Mesendoderm (in vitro differentiated cells): ENCODE results near the gene CKAP5.

Experiments
- DNase-seq: peaks from one replicate; pipeline ENCODE4 v3.0.0; 2013
- H2AK5ac ChIP-seq: 2 replicates; pipeline ENCODE4 v1.6.1; 2013; ENCODE audit warnings: low read length, inconsistent platforms
- H2BK120ac ChIP-seq: 2 replicates; pipeline ENCODE4 v1.6.1; 2013; ENCODE audit warnings: low read depth, mild to moderate bottlenecking, low read length, moderate library complexity, mixed read lengths
- H2BK15ac ChIP-seq: replicated peaks from 2 replicates; pipeline ENCODE4 v1.6.1; 2013; ENCODE audit warnings: low read depth, mild to moderate bottlenecking, moderate library complexity
- H2BK5ac ChIP-seq: 2 replicates; pipeline ENCODE4 v1.6.1; 2013; ENCODE audit warnings: low read length, inconsistent platforms
- H3K18ac ChIP-seq: 2 replicates; pipeline ENCODE4 v1.6.1; 2013; ENCODE audit warnings: mild to moderate bottlenecking, low read length, mixed read lengths
- H3K23ac ChIP-seq: one replicate; pipeline ENCODE4 v1.6.1; 2013; ENCODE audit warnings: low read length
- H3K27ac ChIP-seq: 2 replicates; pipeline ENCODE4 v1.5.1; 2013; ENCODE audit warnings: low read depth, mild to moderate bottlenecking, inconsistent platforms, low read length, moderate library complexity
- H3K27me3 ChIP-seq: 2 replicates; pipeline ENCODE4 v1.6.1; 2013; ENCODE audit warnings: low read length, control low read depth, mild to moderate bottlenecking, inconsistent platforms; ENCODE audit not compliant: insufficient read depth, poor library complexity
- H3K36me3 ChIP-seq: 2 replicates; pipeline ENCODE4 v1.6.1; 2013; ENCODE audit warnings: low read length, inconsistent platforms; ENCODE audit not compliant: control insufficient read depth, insufficient read depth
- H3K4ac ChIP-seq: one replicate; pipeline ENCODE4 v1.6.1; 2013; ENCODE audit warnings: low read depth, mild to moderate bottlenecking, low read length, moderate library complexity
- H3K4me1 ChIP-seq: 2 replicates; pipeline ENCODE4 v1.6.1; 2013; ENCODE audit warnings: low read depth, low read length, inconsistent platforms; ENCODE audit not compliant: control insufficient read depth
- H3K4me2 ChIP-seq: 2 replicates; pipeline ENCODE4 v1.6.1; 2013; ENCODE audit warnings: low read length
- H3K4me3 ChIP-seq: 2 replicates; pipeline ENCODE4 v1.5.1; 2013; ENCODE audit warnings: mild to moderate bottlenecking, low read length
- H3K56ac ChIP-seq: one replicate; pipeline ENCODE4 v1.6.1; 2013; ENCODE audit warnings: low read length
- H3K79me1 ChIP-seq: 2 replicates; pipeline ENCODE4 v1.6.1; 2013; ENCODE audit warnings: low read length, inconsistent platforms
- H3K79me2 ChIP-seq: 2 replicates; pipeline ENCODE4 v1.6.1; 2013; ENCODE audit warnings: mild to moderate bottlenecking, low read length; ENCODE audit not compliant: control insufficient read depth, insufficient read depth
- H3K9ac ChIP-seq: 2 replicates; pipeline ENCODE4 v1.6.1; 2013; ENCODE audit warnings: low read length, inconsistent platforms
- H4K5ac ChIP-seq: one replicate; pipeline ENCODE4 v1.6.1; 2013; ENCODE audit warnings: low read length
- H4K8ac ChIP-seq: one replicate; pipeline ENCODE4 v1.6.1; 2013; ENCODE audit warnings: low read depth, mild to moderate bottlenecking, control low read depth, low read length, moderate library complexity
- WGBS: extraction: QIAGEN DNeasy Blood & Tissue Kit; methylation state at CpG from one replicate; pipeline ENCODE4 v1.1.7; 2013; ENCODE audit warnings: low lambda C conversion rate, missing lambda C conversion rate; ENCODE audit not compliant: insufficient coverage; ENCODE audit errors: extremely low coverage; 5-methylcytosine and 5-hydroxymethylcytosine counted together

Gene CKAP5

GRCh38 chr11:46745328-46745727 lies 100.8 kb downstream of the CKAP5 start:
- H4K8ac ChIP-seq: no peak overlapping the region
- H2BK120ac ChIP-seq: no peak overlapping the region
- H3K4me2 ChIP-seq: no peak overlapping the region
- DNase-seq: no peak
- no peak overlapping the region for H3K18ac ChIP-seq
- H3K79me1 ChIP-seq: no peaks in the 10 kb centered on the region
- H3K27ac ChIP-seq: no peak overlapping the region
- peaks cover 28% of the 10 kb centered on the region for H3K36me3 ChIP-seq
- H2BK15ac ChIP-seq: no peak overlapping the region
- no peaks in the 10 kb centered on the region for H3K4me1 ChIP-seq
- H2BK5ac ChIP-seq: no peak overlapping the region
- no peak overlapping the region for H3K9ac ChIP-seq
- no peak overlapping the region for H3K56ac ChIP-seq
- no peaks in the 10 kb centered on the region for H3K27me3 ChIP-seq
- WGBS: no CpG with 5 or more reads among the region's 1 CpG
- no peaks in the 10 kb centered on the region for H3K79me2 ChIP-seq
- no peak overlapping the region for H3K4ac ChIP-seq
- no peak overlapping the region for H4K5ac ChIP-seq
- H3K23ac ChIP-seq: no peak overlapping the region
- H3K4me3 ChIP-seq: no peak overlapping the region
- no peak overlapping the region for H2AK5ac ChIP-seq

- H3K27ac ChIP-seq: no peak overlapping the region
- H3K56ac ChIP-seq: no peak overlapping the region
- no peak overlapping the region for H3K4ac ChIP-seq
- H3K23ac ChIP-seq: no peak overlapping the region
- no peak for DNase-seq
- H3K27me3 ChIP-seq: no peaks in the 10 kb centered on the region
- no peak overlapping the region for H3K4me3 ChIP-seq
- no peaks in the 10 kb centered on the region for H3K79me1 ChIP-seq
- no peak overlapping the region for H3K9ac ChIP-seq
- no peak overlapping the region for H4K5ac ChIP-seq
- H3K18ac ChIP-seq: no peak overlapping the region
- H2AK5ac ChIP-seq: no peak overlapping the region
- no peaks in the 10 kb centered on the region for H3K79me2 ChIP-seq
- H4K8ac ChIP-seq: no peak overlapping the region
- H3K36me3 ChIP-seq: peaks cover 24% of the 10 kb centered on the region
- no peak overlapping the region for H3K4me2 ChIP-seq
- no peaks in the 10 kb centered on the region for H3K4me1 ChIP-seq
- H2BK5ac ChIP-seq: no peak overlapping the region
- H2BK120ac ChIP-seq: no peak overlapping the region
- no peak overlapping the region for H2BK15ac ChIP-seq
- no CpG with 5 or more reads among the region's 10 CpGs for WGBS
Measured at GRCh38 chr11:46743693-46744339, 102.3 kb downstream of the CKAP5 start.

- Histone ChIP-seq H3K4me3 (no peak overlapping the region), H3K27me3 (no peaks in the 10 kb centered on the region), H3K18ac (no peak overlapping the region), H2BK120ac (no peak overlapping the region), H3K36me3 (peaks cover 22% of the 10 kb centered on the region), H3K79me1 (no peaks in the 10 kb centered on the region), H3K23ac (no peak overlapping the region), H3K79me2 (no peaks in the 10 kb centered on the region), H3K4me2 (no peak overlapping the region), H3K56ac (no peak overlapping the region), H3K4ac (no peak overlapping the region), H2AK5ac (no peak overlapping the region), H4K8ac (no peak overlapping the region), H3K9ac (no peak overlapping the region), H3K27ac (no peak overlapping the region), H3K4me1 (no peaks in the 10 kb centered on the region), H2BK5ac (no peak overlapping the region), H2BK15ac (no peak overlapping the region), H4K5ac (no peak overlapping the region)
- DNase-seq: no peak
- WGBS: no CpG with 5 or more reads among the region's 2 CpGs
Measured at GRCh38 chr11:46743043-46743442, 103.0 kb downstream of the CKAP5 start.

GRCh38 chr11:46741600-46742484 lies 104.2 kb downstream of the CKAP5 start:
- no peak overlapping the region for H2BK15ac ChIP-seq

GRCh38 chr11:46738887-46739286 lies 107.2 kb downstream of the CKAP5 start:
- Histone ChIP-seq H3K27me3 (no peaks in the 10 kb centered on the region), H2AK5ac (no peak overlapping the region), H3K18ac (no peak overlapping the region), H3K56ac (no peak overlapping the region), H3K27ac (no peak overlapping the region), H3K23ac (no peak overlapping the region), H3K4me1 (no peaks in the 10 kb centered on the region), H3K4me2 (no peak overlapping the region), H2BK5ac (no peak overlapping the region), H3K9ac (no peak overlapping the region), H4K5ac (no peak overlapping the region), H3K4ac (no peak overlapping the region), H2BK120ac (no peak overlapping the region), H2BK15ac (no peak overlapping the region), H3K4me3 (no peak overlapping the region), H3K79me2 (no peaks in the 10 kb centered on the region), H3K36me3 (peaks cover 14% of the 10 kb centered on the region), H4K8ac (no peak overlapping the region), H3K79me1 (no peaks in the 10 kb centered on the region)
- DNase-seq: no peak
- no CpG with 5 or more reads among the region's 6 CpGs for WGBS

More at GRCh38 chr11:46741600-46742484, 104.2 kb downstream of the CKAP5 start:
- Histone ChIP-seq H3K4me2 (no peak overlapping the region), H4K5ac (no peak overlapping the region), H3K4me3 (no peak overlapping the region), H2BK5ac (no peak overlapping the region), H2AK5ac (no peak overlapping the region), H3K18ac (no peak overlapping the region), H3K9ac (no peak overlapping the region), H3K79me2 (no peaks in the 10 kb centered on the region), H3K27me3 (no peaks in the 10 kb centered on the region), H3K36me3 (peaks cover 22% of the 10 kb centered on the region), H3K79me1 (no peaks in the 10 kb centered on the region), H3K4ac (no peak overlapping the region), H3K27ac (no peak overlapping the region), H3K56ac (no peak overlapping the region), H4K8ac (no peak overlapping the region), H3K23ac (no peak overlapping the region), H3K4me1 (no peaks in the 10 kb centered on the region), H2BK120ac (no peak overlapping the region)
- no peak for DNase-seq
- WGBS: no CpG with 5 or more reads among the region's 12 CpGs
